Esophagus muscularis mucosa (tissue), 3 donors: ENCODE measurements around the gene PRDM5.

ENCODE experiments used
- POLR2AphosphoS5 ChIP-seq, 2 donors: sonication (generic); formaldehyde crosslinking; IDR thresholded peaks; one replicate each; pipeline ENCODE4 v1.6.1; 2017; ENCODE audit warnings: antibody characterized with exemption in 2 of 2
- TF ChIP-seq, protein P1 (sequence below), 3 experiments: fragments of 200-600 bp in 2 of 3; fragments of 450-650 bp in 1 of 3; sonication (generic) in 2 of 3; IDR thresholded peaks; one replicate each; pipeline ENCODE4 v1.5.1; 2017 to 2019; ENCODE audit warnings: antibody characterized with exemption in 3 of 3, mild to moderate bottlenecking in 2 of 3, moderate library complexity in 1 of 3

DNA sequence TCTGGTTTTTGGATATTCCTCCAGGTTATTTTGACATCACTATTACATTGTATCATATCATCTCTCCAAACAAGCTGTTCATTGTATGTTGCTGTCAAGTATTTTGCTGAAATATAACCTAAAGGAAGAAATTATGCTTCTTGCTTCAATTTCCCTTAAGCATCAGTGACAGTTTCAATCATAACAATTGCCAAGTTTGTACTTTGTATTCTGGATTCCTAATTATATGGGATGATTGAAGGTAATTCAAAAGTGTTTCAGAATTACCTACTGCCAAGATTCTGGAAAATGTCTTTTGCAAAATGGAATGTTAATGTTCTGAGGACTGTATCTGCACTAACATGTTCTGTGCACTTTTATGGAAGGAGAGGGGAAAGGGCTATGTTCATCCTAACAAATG, 228.7 kb downstream of the PRDM5 start:
- TF ChIP-seq, protein P1, sequence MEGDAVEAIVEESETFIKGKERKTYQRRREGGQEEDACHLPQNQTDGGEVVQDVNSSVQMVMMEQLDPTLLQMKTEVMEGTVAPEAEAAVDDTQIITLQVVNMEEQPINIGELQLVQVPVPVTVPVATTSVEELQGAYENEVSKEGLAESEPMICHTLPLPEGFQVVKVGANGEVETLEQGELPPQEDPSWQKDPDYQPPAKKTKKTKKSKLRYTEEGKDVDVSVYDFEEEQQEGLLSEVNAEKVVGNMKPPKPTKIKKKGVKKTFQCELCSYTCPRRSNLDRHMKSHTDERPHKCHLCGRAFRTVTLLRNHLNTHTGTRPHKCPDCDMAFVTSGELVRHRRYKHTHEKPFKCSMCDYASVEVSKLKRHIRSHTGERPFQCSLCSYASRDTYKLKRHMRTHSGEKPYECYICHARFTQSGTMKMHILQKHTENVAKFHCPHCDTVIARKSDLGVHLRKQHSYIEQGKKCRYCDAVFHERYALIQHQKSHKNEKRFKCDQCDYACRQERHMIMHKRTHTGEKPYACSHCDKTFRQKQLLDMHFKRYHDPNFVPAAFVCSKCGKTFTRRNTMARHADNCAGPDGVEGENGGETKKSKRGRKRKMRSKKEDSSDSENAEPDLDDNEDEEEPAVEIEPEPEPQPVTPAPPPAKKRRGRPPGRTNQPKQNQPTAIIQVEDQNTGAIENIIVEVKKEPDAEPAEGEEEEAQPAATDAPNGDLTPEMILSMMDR (IDR thresholded peaks at IDR 0.05) = no peak
- TF ChIP-seq POLR2AphosphoS5 (IDR thresholded peaks at IDR 0.05) = no peak
